HG02610 (cell line): ENCODE data around the gene CD200R1.

ENCODE experiments used
- ATAC-seq: cut with Tn5 transposase; IDR thresholded peaks from one replicate; pipeline ENCODE4 v1.9.1; 2021; ENCODE audit warnings: mild to moderate bottlenecking, moderate library complexity; ENCODE audit not compliant: unreplicated experiment

CD200R1 gene, protein sequence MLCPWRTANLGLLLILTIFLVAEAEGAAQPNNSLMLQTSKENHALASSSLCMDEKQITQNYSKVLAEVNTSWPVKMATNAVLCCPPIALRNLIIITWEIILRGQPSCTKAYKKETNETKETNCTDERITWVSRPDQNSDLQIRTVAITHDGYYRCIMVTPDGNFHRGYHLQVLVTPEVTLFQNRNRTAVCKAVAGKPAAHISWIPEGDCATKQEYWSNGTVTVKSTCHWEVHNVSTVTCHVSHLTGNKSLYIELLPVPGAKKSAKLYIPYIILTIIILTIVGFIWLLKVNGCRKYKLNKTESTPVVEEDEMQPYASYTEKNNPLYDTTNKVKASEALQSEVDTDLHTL

DNA sequence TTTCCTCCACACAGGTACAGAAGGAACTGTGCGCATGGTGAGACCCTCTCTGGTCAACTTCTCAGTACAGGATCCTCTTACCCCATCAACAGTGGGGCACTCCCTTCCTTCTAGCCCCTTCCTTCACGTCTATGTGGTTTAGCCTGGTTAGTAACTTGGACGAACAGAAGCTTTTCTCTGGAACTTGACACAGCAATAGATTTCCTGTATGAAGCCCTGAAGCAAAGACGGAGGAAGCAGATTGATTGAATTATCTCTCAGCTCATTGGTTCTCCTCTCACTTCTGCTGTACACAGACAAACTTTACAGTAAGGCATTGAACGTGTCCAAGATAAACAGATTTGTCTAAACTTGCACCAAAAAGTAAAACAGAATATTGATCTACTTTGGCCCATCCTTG, at the start of gene CD200R1:
Gene CD200R1 (minus strand): TSS at position 210 of the 400 bp plus-strand sequence. CDS start 246 bp downstream, outside the sequence.
- no peak for ATAC-seq

DNA sequence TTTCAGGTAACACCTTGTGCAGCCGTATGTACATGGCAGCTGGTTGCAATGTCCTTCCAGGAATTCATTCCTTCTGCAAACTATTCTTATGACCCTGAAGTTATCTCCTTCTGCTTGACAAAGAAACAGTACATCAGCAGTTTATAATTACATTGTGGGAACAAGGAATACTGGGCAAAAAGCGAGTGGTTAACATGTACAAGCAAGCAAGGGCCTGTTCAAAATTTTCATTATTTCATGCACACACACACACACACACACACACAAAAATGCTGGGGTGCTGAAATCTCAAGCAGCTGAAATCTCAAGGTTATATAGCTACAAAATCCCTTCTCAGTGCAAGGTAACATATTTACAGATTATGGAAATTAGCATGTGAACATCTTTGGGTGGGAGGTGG, 46.6 kb upstream of the CD200R1 start:
- no peak for ATAC-seq

DNA sequence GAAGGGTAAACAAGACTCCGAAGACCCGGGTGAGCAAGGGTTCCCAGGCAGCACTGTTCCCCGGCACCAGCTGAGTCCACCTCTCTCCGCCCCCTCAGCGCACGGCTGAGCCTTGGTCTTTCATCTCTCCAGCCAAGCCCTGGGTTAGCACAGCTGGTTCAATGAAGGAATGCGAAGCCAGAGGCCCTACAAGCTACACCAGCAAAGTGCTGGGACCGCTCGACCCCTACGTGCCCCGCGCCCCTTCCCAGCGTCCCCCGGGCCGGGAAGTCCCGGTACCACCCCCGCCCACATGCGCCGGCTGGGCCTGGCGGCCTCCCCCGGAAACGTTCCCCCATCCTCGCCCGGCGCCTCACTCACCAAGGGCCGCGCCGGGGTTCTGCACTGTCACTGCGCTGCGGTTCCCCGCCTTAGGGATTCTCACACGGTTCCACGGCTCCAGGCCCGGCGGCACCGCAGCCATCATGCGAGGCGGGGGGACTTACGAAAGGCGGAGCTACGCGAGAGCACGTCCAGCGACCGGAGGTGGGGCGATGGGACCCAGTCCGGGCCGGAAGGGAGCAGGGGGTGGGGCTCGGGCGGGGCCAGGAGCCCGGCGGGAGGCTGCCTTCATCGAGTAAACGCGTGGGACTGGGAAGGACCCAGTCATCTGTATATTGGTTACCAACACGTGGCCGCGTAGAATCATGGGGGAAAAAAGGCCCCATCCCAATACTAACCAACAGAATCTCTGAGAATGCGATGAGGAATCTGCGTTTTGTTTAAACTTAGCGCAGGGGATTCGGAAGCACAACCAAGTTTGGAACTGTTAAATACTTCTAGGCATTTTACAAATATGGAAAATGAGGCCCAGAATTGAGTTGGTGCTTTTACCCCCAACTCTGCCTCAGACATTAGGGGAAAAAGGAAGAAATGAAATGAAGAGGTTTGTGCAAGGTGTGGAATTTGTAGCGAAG, 44.6 kb upstream of the CD200R1 start:
- peak; percentile 95 for ATAC-seq

DNA sequence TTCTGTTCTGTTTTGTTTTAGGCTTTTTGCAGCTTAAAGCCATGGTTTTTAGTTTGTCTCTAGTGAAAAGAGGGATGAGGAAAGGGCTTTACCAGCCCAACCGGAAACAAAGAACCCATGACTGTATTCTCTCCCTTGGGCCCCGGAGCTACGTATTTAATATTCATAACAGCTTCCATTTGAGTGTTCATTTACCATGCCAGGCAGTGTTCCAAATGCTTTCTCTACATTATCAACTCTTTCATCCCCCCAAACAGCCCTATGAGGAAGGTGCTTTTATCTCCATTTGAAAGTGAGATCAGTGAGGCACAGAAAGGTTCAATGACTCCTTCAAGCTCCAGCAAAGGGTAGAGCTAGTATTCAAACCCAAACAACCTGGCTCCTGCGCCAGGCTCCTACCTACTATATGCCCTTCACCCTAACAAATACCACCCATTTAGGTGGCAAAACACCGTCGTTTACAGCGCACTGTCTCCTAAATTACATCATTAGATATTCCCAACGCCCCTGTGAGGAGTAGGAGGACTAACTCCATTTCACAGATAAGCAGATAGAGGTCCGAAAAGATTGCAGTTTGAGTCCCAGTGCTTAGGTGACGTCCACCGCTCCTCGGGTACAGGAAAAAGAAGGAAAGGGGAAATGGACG, 43.8 kb upstream of the CD200R1 start:
- no peak for ATAC-seq

DNA sequence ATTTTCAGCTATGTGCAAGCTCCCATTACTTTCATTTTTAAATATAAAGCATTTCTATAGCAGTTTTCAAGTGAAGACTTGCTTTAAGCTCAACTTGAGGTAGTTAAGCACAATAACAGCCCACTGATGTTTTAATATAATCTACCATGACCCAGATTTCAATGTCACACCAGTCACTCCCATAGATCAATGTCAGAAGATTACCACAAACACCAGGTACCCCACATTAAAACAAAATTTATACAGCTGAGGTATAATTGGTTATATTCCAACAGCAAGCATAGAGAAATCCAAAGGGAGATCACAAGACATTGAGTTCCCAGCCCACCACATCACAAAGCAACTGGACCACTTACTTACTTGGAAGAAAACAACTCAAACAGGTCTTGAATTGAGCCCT, 38.7 kb upstream of the CD200R1 start:
- no peak for ATAC-seq

DNA sequence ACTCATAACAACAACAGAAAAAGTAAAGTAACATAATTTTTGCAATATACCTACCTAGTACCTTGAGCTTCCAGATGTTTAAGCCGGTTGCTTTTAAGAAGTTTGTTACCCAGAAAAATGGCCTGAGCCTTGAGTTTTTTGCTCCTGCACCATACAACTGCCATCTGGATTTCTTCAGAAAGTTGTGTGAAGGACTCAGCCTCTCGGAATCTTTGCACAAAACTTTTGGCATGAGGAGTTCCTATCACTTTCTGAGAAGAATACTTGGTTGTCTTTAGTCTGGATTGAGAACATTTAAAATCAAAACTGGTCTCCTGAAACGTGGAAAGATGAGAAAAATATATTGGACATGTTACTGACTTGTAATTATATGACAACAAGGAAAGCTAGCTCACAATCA, 33.2 kb upstream of the CD200R1 start:
- ATAC-seq, result no peak

DNA sequence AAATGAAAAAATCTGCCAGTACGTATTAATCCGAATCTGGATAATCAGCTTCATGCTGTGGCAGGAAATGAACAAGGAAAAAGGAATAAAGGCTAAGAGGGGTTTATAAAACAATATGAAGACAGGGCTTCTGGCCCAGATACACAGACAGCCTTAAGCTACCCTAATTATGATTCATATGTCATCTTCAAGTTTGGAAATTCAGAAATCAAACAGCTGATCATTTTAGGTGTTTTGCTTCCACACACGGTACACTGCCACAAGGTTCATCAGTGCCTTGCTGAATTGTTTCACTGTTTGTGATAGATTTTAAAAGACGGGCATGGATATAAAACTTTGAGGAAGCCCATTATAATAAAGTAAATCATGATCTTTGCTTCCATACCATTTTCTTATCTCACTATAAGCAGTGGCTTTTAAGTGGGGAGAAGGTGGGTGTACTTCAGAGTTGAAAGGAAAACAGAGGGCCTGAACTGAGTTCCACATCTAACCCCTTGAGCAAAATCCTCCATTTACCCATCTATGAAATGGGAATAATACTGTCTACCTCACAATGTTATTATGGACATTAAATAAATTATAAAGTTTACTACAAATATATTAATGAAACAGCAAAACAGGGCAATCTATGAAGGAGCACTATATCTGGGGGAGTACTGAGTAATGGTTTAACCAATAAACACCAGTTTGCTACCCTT, 31.6 kb upstream of the CD200R1 start:
- ATAC-seq, result no peak

DNA sequence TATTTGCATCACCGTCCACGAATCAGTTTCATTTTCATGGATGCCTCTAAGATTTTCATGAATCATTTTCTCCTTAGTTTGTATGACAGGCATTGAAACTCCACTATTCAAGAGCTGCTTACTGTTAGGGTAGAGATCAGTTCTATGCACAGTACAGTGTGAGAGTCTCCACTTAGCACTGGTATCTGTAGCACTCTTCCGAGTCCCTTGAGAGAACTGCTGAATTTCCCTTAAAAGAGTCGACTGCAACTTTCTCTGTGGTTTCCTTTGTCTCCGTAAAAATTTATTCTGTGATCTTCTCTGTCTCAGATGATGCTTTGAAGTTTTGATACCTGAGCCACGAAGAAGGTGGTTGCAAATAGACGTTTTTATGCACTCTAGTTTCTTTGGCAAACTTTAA, 30.7 kb upstream of the CD200R1 start:
- no peak for ATAC-seq

DNA sequence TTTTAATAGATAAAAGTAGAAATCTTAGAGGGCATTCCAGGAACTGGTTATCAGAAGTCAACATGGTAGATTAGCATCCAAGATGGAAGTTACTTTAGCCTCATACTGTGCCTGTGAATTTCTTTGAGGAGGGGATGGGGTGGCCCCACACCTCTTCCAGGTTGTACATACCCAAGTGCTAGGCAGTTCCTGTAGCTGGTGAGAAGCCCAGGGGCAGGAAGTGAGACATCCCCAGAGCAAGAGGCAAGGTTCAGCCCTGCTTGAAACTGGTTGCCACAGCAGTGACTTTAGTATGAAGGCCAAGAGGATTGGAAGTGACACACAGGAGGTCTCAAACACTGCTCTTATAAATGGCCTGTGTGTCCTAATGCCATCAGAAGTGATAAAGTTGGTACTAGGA, 27.8 kb upstream of the CD200R1 start:
- ATAC-seq, result no peak

DNA sequence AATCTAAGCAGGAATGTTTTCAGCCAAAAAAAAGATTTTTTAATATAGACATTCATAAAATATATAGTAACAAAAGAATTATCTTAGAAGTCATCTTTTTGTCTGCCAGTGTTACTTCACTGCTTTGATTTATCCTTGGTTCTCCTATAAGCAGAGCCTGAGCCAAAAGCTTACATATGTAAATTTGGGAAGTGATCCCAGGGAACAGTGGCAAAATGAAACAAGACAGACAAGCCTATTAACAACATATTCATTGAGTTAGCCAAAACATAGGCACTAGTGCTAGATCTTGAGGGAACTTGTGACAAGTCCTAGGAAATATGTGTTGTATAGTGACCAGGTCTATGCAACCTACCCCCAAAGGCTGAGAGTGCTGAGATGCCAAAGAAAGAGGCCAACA, 27.1 kb upstream of the CD200R1 start:
- ATAC-seq, result no peak

DNA sequence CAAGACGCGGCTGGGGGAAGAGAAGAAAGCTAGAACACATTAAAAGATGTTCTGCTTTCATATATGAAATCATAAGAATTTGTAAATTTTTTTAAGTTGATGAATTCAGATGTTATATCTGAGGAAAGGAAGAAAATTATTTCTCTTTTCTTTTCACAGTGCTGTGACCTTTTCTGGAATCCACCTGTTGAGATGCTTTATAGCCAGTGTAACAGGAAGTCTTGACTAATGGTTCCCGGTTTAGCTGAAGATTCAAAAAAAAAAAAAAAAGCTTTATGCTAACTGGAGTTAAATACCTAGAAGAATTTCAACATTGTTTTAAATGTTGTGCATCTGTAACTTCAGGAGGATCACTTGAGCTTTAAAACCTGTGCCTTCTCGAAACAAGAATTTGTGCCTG, 25.8 kb upstream of the CD200R1 start:
- no peak for ATAC-seq

DNA sequence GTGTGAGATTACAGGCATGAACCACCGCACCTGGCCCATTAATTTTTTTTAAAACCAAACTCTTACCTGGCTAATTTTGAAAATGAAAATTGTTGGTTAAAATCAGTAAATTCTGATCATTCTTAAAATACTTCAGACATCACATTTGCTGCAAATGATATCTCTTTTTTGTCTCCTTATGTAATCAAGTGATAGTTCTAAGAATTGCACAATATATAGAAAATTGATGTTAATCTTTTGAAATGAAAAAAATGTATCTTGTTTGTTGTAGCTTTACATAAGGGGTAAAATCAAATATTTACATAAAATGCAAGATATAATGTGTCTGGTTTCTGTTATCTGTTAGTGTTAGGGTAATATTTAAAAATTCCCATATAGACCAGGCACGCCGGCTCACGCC, 20.9 kb upstream of the CD200R1 start:
- ATAC-seq, result no peak

DNA sequence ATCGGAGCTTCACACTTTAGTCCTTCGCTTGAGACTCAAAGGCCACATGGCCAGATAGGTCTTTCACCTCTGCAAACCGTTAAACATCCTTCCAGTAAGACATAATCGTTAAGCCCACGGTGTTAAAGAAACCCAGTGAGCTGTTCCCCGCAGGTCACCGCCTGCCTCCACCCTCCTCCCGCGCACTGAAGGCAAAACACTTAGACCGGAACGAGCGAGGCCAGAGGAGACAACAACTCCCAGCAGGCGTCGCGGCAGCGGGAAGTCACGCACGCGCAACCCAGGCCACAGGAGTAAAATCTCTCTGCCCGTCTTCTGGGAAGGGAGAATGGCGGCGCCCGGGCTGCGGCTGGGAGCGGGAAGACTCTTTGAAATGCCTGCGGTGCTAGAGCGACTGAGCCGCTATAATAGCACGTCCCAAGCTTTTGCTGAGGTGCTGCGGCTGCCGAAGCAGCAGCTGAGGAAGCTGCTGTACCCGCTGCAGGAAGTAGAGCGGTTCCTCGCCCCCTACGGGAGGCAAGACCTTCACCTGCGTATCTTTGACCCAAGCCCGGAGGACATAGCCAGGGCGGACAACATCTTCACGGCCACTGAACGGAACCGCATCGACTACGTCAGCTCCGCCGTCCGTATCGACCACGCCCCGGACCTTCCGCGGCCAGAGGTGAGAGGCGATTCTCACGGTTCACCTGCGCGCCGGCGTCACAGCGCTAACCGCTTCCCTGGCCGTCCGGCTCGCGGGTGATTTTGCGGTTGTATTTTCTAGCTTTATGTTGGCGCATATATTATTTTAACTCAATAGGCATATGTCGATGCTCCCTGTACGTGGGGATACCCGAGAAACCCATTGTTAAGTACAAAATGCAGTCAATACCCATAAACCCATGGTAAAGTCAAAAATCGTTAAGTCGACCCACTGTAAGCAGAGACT, 16.0 kb upstream of the CD200R1 start, which contains the start of gene GTPBP8:
Gene GTPBP8 (plus strand): TSS at position 313 of the 931 bp plus-strand sequence. CDS start 16 bp downstream, at position 329.
- ATAC-seq, result peak; percentile 88

DNA sequence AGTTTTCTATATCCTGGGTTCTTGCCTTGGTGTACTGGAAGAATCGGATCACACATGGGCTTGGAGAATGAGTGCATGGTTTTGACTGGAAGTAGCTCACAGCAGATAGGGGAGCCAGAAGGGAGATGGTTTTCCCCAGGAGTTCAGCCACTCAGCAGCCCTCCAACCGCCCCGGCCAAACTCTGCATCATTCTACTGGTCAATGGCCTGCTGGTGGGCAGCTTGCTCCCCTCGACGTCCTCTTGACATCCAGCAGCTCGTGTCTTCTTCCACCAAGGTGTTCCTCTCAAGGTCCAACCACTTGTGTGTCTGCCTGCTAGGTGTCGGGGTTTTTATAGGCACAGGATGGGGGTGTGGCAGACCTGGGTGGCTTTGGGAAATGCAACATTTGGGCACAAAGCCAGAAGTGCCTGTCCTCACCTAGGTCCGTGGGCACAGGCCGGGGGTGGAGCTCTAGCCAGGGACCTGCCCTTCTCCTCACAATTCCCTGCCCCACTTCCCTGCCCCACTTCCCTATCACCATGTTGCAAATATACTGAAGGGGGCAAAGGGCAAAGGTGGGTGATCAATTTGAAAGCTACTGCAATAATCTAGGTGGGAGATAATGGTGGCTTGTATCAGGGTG, 12.9 kb upstream of the CD200R1 start:
- ATAC-seq, result no peak

DNA sequence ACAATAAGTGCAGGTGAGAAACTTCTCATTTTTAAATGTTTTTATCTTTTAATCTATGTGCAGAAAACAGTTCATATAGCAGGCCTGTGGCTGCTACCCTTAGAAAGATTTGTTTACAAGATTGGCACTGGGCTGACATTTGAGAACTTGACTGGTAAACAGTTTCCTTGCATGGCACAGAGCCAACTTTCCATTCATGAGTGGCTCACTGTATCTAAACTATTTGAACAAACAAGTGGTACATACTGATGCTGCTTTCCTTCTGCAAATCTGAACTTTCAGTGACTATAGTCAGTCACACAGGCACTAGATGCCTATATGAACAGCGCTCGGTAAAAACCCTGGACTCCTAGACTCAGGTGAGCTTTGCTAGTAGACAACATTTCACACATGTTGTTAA, 9.6 kb upstream of the CD200R1 start:
- no peak for ATAC-seq

DNA sequence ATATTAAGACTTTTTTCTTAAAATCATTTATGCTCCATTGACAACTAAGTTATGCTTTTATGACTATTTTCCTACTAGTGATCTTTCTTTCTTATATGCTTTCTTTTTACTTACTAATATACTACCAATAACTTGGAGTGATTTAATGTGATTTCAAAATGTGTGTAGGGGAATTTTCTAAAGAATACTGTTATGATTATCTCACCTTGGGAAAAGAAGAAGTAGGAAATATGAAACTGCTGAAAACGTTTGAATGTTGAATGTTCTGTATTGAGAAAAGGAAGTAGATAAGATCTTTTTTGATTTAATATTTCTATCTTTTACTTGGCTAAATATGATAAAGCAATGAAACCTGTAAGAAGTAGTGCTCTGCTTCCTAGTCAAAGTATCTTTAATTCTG, 7.8 kb upstream of the CD200R1 start:
- no peak for ATAC-seq

DNA sequence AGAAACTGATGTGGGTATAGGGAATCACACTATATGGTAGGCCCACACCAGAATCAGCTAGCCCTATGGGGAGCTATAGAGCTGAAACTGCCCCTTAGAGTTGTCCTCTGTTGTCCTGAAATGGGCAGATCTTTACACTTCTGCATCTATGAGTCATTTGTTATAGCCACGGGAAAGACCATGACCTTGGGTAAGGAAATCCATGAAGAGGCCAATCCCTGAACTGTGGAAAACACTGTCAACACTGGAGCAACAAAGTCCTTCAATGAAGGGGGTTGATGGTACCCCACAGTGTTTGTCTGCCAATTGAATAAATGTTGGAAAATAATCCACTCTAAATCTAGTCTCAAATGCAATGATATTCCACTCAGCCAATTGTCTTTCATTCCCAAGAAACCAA, 5.2 kb upstream of the CD200R1 start:
- no peak for ATAC-seq

DNA sequence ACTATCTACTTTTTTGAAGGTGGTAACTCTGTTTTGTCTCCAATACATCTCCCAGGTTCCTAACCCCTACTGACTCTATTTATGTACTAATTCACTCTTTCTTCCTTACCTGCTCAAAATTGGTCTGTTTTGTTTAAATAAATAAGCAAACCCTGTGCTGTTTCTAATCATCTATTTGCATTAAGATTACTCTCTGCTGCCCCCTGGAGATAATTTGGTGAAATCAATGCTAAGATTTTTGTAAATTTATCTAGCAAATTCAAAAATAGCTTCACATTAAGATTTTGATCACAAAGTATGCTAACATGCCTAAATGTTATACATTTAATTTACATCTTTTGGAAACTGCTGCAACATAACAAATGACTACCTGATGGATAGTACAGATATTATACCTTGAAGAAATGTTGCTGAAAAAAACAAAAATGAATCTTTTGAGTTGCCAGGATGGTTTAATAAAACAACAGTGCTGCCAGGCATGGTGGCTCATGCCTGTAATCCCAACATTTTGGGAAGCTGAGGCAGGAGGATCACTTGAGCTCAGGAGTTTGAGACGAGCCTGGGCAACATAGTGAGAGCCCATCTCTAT, 4.4 kb upstream of the CD200R1 start:
- ATAC-seq, result no peak

DNA sequence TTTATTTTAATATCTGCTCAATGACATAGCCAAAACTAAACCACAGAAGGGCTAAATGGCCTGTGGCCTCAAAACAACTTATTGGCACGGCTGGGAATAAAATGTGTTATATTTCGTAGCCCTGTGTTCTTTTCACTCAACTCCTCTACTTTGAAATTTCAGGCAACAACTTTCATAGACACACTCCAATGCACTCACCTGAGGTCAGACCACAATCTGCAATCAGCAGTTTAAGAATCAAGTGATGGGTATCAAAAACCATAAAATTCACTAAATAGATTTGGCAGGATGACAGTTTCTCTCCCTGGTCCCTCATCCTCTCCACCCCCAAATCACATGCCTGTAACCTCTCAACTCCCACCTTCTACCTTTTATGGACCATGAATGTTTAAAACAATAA, 2.0 kb upstream of the CD200R1 start:
- no peak for ATAC-seq
